Endothelial cell of umbilical vein (primary cell): ENCODE data around the gene SDC1. TPM values are rescaled to one million over a fixed set of nuclear protein-coding genes. Genes with fewer than 3 reads are reported as not detected.

Experiments used
- BruUV-seq: library from RNA; stranded (reverse); fragments of 400-500 nt; replicated peaks from 2 replicates; lab custom pipeline; 2021; lab: Mats Ljungman, UMichigan
- CTCF ChIA-PET: fragments of 300-600, 350-600 bp; sonication (Branson Sonifier 250); formaldehyde crosslinking; loops from one replicate; lab custom pipeline; 2021; ENCODE audit warnings: antibody characterized with exemption, inconsistent platforms; lab: Charles Lee
- POLR2A ChIA-PET: fragments of 300-600, 350-600 bp; sonication (Branson Sonifier 250); formaldehyde crosslinking; loops from one replicate; lab custom pipeline; 2021; ENCODE audit warnings: antibody characterized with exemption, inconsistent platforms; lab: Charles Lee
- DNase-seq: peaks from one replicate; pipeline ENCODE4 v3.0.0-alpha.2; 2011; ENCODE audit warnings: low read depth, low spot score
- FAIRE-seq: peaks from 2 replicates; lab custom pipeline; 2011; peaks lifted over from hg19 to GRCh38; lab: Jason Lieb, UNC
- H2AFZ ChIP-seq: 2 replicates; pipeline ENCODE4 v1.6.0; 2012; ENCODE audit warnings: low read depth, low read length, control low read depth, inconsistent platforms
- H3K27ac ChIP-seq: 2 replicates; pipeline ENCODE4 v1.5.1; 2011; ENCODE audit warnings: low read depth, mild to moderate bottlenecking, control low read depth, low read length, moderate library complexity; ENCODE audit not compliant: insufficient read depth
- H3K27me3 ChIP-seq, 2 experiments: 2 replicates each; pipeline versions ENCODE4 v1.6.0 to v1.6.1; 2011; ENCODE audit warnings: low read length in 2 of 2, mixed read lengths in 1 of 2; ENCODE audit not compliant: control insufficient read depth in 2 of 2, insufficient read depth in 2 of 2
- H3K36me3 ChIP-seq, 2 experiments: 2 replicates in 1 of 2; 3 replicates in 1 of 2; pipeline ENCODE4 v1.5.1; 2011; ENCODE audit warnings: low read length in 2 of 2, mild to moderate bottlenecking in 1 of 2, moderate library complexity in 1 of 2; ENCODE audit not compliant: control insufficient read depth in 2 of 2, insufficient read depth in 2 of 2; ENCODE audit errors: extremely low read depth in 1 of 2
- H3K4me1 ChIP-seq: 3 replicates; pipeline ENCODE4 v1.5.1; 2011; ENCODE audit warnings: mild to moderate bottlenecking, low read length; ENCODE audit not compliant: control insufficient read depth, insufficient read depth; ENCODE audit errors: extremely low read depth
- H3K4me2 ChIP-seq: 2 replicates; pipeline ENCODE4 v1.6.1; 2011; ENCODE audit warnings: low read length, control low read depth, mixed read lengths; ENCODE audit not compliant: insufficient read depth
- H3K4me3 ChIP-seq, 3 experiments: fragments of 200-600 bp in 1 of 3; sonication (generic), shearing (Covaris generic) in 1 of 3; replicated peaks in 1 of 3; 2 replicates each; pipeline ENCODE4 v1.5.1; 2011 to 2016; ENCODE audit warnings: control low read depth in 3 of 3, low read length in 3 of 3, mild to moderate bottlenecking in 2 of 3, inconsistent platforms in 1 of 3, low read depth in 1 of 3, moderate library complexity in 1 of 3; ENCODE audit not compliant: insufficient read depth in 1 of 3
- H3K79me2 ChIP-seq: 2 replicates; pipeline ENCODE4 v1.6.0; 2012; ENCODE audit warnings: low read length, inconsistent platforms; ENCODE audit not compliant: control insufficient read depth, insufficient read depth
- H3K9ac ChIP-seq: replicated peaks from 2 replicates; pipeline ENCODE3; 2011; ENCODE audit warnings: low read length, control low read depth; ENCODE audit not compliant: insufficient read depth; ENCODE audit errors: extremely low read depth
- H3K9me1 ChIP-seq: replicated peaks from 3 replicates; pipeline ENCODE4 v1.6.0; 2011; ENCODE audit warnings: mild to moderate bottlenecking, low read length; ENCODE audit not compliant: control insufficient read depth, insufficient read depth; ENCODE audit errors: extremely low read depth
- H3K9me3 ChIP-seq: replicated peaks from 2 replicates; pipeline ENCODE4 v1.5.1; 2012; ENCODE audit warnings: low read length, inconsistent platforms; ENCODE audit not compliant: control insufficient read depth, insufficient read depth
- H4K20me1 ChIP-seq: replicated peaks from 2 replicates; pipeline ENCODE3; 2011; ENCODE audit warnings: mild to moderate bottlenecking, low read length; ENCODE audit not compliant: control insufficient read depth, insufficient read depth; ENCODE audit errors: extremely low read depth
- CTCF ChIP-seq, 2 donors: IDR thresholded peaks; 1 replicate in 1 of 2; 2 replicates in 1 of 2; pipeline ENCODE4 v1.5.1; 2011; ENCODE audit warnings: low read length in 2 of 2, mild to moderate bottlenecking in 2 of 2, moderate library complexity in 2 of 2, control low read depth in 1 of 2, inconsistent platforms in 1 of 2, low read depth in 1 of 2; ENCODE audit not compliant: insufficient read depth in 1 of 2; ENCODE audit errors: extremely low read depth in 1 of 2
- EZH2 ChIP-seq: IDR thresholded peaks from 2 replicates; pipeline ENCODE4 v1.6.1; 2012; ENCODE audit warnings: borderline replicate concordance, low read depth, mild to moderate bottlenecking, moderate library complexity, low read length, inconsistent platforms; ENCODE audit not compliant: severe bottlenecking
- FOS ChIP-seq: IDR thresholded peaks from 2 replicates; pipeline ENCODE4 v1.6.1; 2011; ENCODE audit warnings: mild to moderate bottlenecking, low read length, moderate library complexity, borderline replicate concordance; ENCODE audit not compliant: insufficient read depth
- GATA2 ChIP-seq: IDR thresholded peaks from 2 replicates; pipeline ENCODE4 v1.7.0; 2011; ENCODE audit warnings: low read depth, mild to moderate bottlenecking, moderate library complexity, mixed read lengths, low read length; ENCODE audit not compliant: insufficient read length, insufficient read depth
- JUN ChIP-seq: IDR thresholded peaks from 2 replicates; pipeline ENCODE4 v1.6.1; 2011; ENCODE audit warnings: borderline replicate concordance, low read depth; ENCODE audit not compliant: insufficient read length, insufficient read depth
- MAX ChIP-seq: IDR thresholded peaks from 2 replicates; pipeline ENCODE4 v1.6.1; 2011; ENCODE audit not compliant: insufficient read depth, insufficient read length
- MYC ChIP-seq: IDR thresholded peaks from one replicate; pipeline ENCODE4 v1.6.1; 2011; ENCODE audit warnings: mild to moderate bottlenecking, low read depth, low read length
- POLR2A ChIP-seq: IDR thresholded peaks from 2 replicates; pipeline ENCODE4 v1.6.1; 2012; ENCODE audit warnings: low read depth, mild to moderate bottlenecking, control low read depth, low read length
- POLR2AphosphoS5 ChIP-seq: IDR thresholded peaks from 2 replicates; pipeline ENCODE4 v1.6.1; 2012; ENCODE audit warnings: low read depth, mild to moderate bottlenecking, control low read depth, low read length, moderate library complexity; ENCODE audit not compliant: insufficient read depth
- dilution Hi-C: fragments of 300-500 bp; cut with MboI; formaldehyde crosslinking; loops from one replicate; pipeline ENCODE4 v1.15.0; 2019; ENCODE audit warnings: low sequenced_read_pairs; ENCODE audit not compliant: extremely low pct_ligation_motif_present
- intact Hi-C: fragments of 100-400 bp; cut with micrococcal nuclease; formaldehyde crosslinking; loops from one replicate; pipeline ENCODE4 v1.10.0; 2022
- polyA plus RNA-seq, 4 experiments: library from polyadenylated mRNA; depleted of rRNA in 3 of 4; stranded (reverse) in 3 of 4; unstranded in 1 of 4; fragments of >200 nt; gene quantifications; 2 replicates each; pipeline versions ENCODE4 v1.2.1 to v1.2.3, GENCODE V29; 2011 to 2012; ENCODE audit warnings: missing spikeins in 1 of 4
- total RNA-seq: library from RNA; stranded (reverse); gene quantifications from 2 replicates; pipeline ENCODE4 v1.2.3, GENCODE V29; 2021

Gene SDC1
- total and polyA plus RNA-seq, 2 donors (not counting 3 experiments of a cell fraction or from before 2014, with no cell fraction given): 3.2 to 4.0 TPM

DNA sequence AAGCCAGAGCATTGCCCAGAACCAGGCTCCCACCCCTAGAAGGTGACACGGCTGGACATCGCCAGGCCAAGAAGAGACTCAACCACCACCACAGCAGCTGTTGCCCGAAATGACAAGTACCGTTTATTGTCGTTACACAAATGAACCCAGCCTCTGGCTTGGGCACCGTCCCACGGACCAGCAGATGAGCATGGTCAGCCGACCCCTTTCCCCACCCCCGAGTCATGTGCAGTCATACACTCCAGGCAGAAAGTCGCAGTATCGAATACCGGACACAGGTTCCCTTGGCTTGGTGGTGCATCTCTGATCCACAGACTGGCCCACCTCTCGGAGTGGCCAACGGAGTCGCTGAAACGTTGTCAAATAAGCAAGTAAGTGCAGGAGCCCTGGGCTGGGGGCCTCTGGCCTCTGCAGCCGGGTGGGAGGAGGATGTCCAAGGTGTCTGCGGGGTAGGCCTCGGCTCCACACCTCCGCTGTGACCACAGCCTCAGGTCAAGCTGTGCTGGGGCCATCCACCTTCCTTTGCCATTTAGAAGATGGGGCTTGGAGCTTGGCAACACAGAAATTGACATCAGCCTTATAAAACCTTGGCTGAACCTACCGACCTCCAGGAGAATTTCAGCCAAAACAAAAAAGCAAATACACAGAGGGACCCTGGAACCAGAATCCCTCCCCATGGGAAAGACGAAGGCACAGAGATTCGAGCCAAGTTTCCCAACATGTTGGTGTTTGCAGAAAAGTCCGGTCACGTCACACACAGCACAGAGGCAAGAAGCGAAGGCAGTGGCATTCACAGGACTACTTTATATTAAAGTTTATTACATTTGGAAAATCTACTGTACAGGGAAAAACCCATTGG is 24.0 kb downstream of the SDC1 start:
- BruUV-seq: no TSS peak
- CTCF ChIA-PET: no interaction called here
- FAIRE-seq (no peak), DNase-seq (no peak)
- dilution Hi-C loops (no loop called here), intact Hi-C loops (no loop called here)
- H3K27me3 ChIP-seq: no peaks in the 10 kb centered on the region
- no peaks in the 10 kb centered on the region for H3K79me2 ChIP-seq
- H3K9me1 ChIP-seq: no peaks in the 10 kb centered on the region
- H3K9ac ChIP-seq: no peak overlapping the region
- no peak overlapping the region for H3K27ac ChIP-seq
- H3K9me3 ChIP-seq: no peaks in the 10 kb centered on the region
- POLR2A ChIA-PET: no interaction called here
- no peaks in the 10 kb centered on the region for H3K4me1 ChIP-seq
- no peaks in the 10 kb centered on the region for H3K36me3 ChIP-seq
- H3K4me3 ChIP-seq: no peak overlapping the region
- no peak overlapping the region for H3K4me2 ChIP-seq
- no peak for TF ChIP-seq EZH2
- no peak overlapping the region for H2AFZ ChIP-seq
- no peaks in the 10 kb centered on the region for H4K20me1 ChIP-seq

DNA sequence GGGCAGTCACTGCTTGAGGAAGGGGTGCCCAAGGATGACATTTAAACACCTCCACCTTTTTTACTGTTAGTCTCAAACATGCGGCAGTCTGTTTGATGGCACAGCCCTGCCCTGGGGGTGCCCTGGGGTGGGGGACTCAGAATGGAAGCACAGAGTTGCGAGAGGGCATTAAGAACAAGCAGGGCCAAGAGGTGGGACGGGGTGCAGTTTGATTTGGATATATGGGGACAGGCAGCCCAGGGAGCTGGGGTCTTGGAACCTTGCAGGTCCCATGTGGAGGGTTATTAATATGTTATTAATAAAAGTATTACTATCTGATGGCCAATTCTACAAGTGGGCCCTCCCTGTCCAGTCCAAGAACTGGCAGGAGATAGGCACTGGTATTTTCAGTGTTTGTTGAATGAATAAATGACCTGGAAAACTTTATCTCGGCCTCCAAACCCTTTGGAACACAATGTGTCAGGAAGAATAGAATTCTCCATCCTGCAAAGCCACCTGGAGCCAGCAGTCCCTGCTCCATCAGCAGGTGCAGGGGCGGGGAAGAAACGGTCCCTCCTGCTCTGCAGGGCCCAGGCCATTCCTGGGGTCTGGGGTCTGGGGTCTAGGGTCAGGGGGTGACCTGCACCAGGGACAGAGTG is 25.2 kb downstream of the SDC1 start:
- Histone ChIP-seq H3K4me2 (no peak overlapping the region), H3K9me3 (no peaks in the 10 kb centered on the region), H3K27me3 (no peaks in the 10 kb centered on the region), H3K4me1 (no peaks in the 10 kb centered on the region), H3K9ac (no peak overlapping the region), H3K79me2 (no peaks in the 10 kb centered on the region), H3K27ac (no peak overlapping the region), H3K9me1 (no peaks in the 10 kb centered on the region), H4K20me1 (no peaks in the 10 kb centered on the region), H3K4me3 (no peak overlapping the region), H2AFZ (no peak overlapping the region), H3K36me3 (no peaks in the 10 kb centered on the region)
- POLR2A ChIA-PET: no interaction called here
- dilution Hi-C loops (no loop called here), intact Hi-C loops (no loop called here)
- no TSS peak for BruUV-seq
- TF ChIP-seq POLR2A: no peak
- no peak for TF ChIP-seq EZH2
- no peak for TF ChIP-seq FOS
- TF ChIP-seq GATA2: no peak
- TF ChIP-seq POLR2AphosphoS5: no peak
- no peak for TF ChIP-seq JUN
- TF ChIP-seq MAX: no peak
- TF ChIP-seq CTCF (IDR thresholded peaks at IDR 0.05; ENCODE audit: extremely low read depth in 1 of 2, insufficient read depth in 1 of 2, low read depth in 1 of 2, low read length in 2 of 2): no peak
- no peak for TF ChIP-seq MYC
- CTCF ChIA-PET: interaction anchor here (1.2 kb wide), 1 partner anchor 8 kb away, joined by 3 read pairs; no protein-coding TSS in a partner anchor
- DNase-seq (no peak), FAIRE-seq (no peak)
